GM12878 (cell line): ENCODE measurements around the gene SPN. TPM values are rescaled to one million over a fixed set of nuclear protein-coding genes. Genes with fewer than 3 reads are reported as not detected.

Experiments used
- ASH2L ChIP-seq: fragments of 300-600, 200-600 bp; sonication (generic); IDR thresholded peaks from 2 replicates; pipeline ENCODE4 v1.6.1; 2017; ENCODE audit warnings: low read depth, mild to moderate bottlenecking, borderline replicate concordance
- BCL3 ChIP-seq: IDR thresholded peaks from 2 replicates; pipeline ENCODE4 v1.6.1; 2011; ENCODE audit warnings: borderline replicate concordance, low read depth, mild to moderate bottlenecking, moderate library complexity, low read length; ENCODE audit not compliant: insufficient read depth, poor library complexity, severe bottlenecking
- CEBPB ChIP-seq, 2 experiments: fragments of 150-350 bp in 1 of 2; IDR thresholded peaks; 2 replicates each; pipeline ENCODE4 v1.6.1; 2012 to 2014; ENCODE audit warnings: low read depth in 2 of 2, low read length in 2 of 2, borderline replicate concordance in 1 of 2, inconsistent platforms in 1 of 2
- ETV6 ChIP-seq, 2 experiments: fragments of 450-650 bp in 1 of 2; IDR thresholded peaks in 1 of 2; conservative IDR thresholded peaks in 1 of 2; 2 replicates each; pipeline ENCODE4 v1.6.1; 2014; ENCODE audit warnings: antibody characterized with exemption in 1 of 2, borderline replicate concordance in 1 of 2, low read depth in 1 of 2, mild to moderate bottlenecking in 1 of 2, moderate library complexity in 1 of 2
- FOXK2 ChIP-seq: fragments of 450-650 bp; IDR thresholded peaks from 2 replicates; pipeline ENCODE4 v1.6.1; 2017; ENCODE audit warnings: mild to moderate bottlenecking, moderate library complexity
- HCFC1 ChIP-seq: fragments of 150-350 bp; IDR thresholded peaks from 2 replicates; pipeline ENCODE4 v1.6.1; 2014; ENCODE audit warnings: low read length
- JUNB ChIP-seq: IDR thresholded peaks from 2 replicates; pipeline ENCODE4 v1.6.1; 2016; ENCODE audit warnings: antibody characterized with exemption, mild to moderate bottlenecking
- NFYA ChIP-seq: IDR thresholded peaks from 2 replicates; pipeline ENCODE4 v1.6.1; 2011; ENCODE audit warnings: low read depth, mild to moderate bottlenecking, low read length, improper control_type of control experiment, borderline replicate concordance
- RELB ChIP-seq: fragments of 450-650 bp; IDR thresholded peaks from 2 replicates; pipeline ENCODE4 v1.6.1; 2017; ENCODE audit warnings: low read depth, mild to moderate bottlenecking, moderate library complexity
- RUNX3 ChIP-seq: IDR thresholded peaks from 2 replicates; pipeline ENCODE4 v1.6.1; 2012; ENCODE audit warnings: low read length, inconsistent platforms
- STAT1 ChIP-seq: fragments of 450-650 bp; conservative IDR thresholded peaks from 2 replicates; pipeline ENCODE4 v1.6.1; 2014; ENCODE audit warnings: antibody characterized with exemption, mild to moderate bottlenecking
- TCF12 ChIP-seq: IDR thresholded peaks from 2 replicates; pipeline ENCODE4 v1.6.1; 2011; ENCODE audit warnings: low read depth, mild to moderate bottlenecking, low read length
- USF2 ChIP-seq: IDR thresholded peaks from 2 replicates; pipeline ENCODE4 v1.6.1; 2011; ENCODE audit warnings: low read depth, low read length, improper control_type of control experiment, borderline replicate concordance
- polyA plus RNA-seq, 11 experiments: library from polyadenylated mRNA; depleted of rRNA in 4 of 11; unstranded in 6 of 11; stranded (reverse) in 5 of 11; fragments of >200 nt; fragmentation: Nextera tagmentation in 4 of 11; fragmentation: Illumina TruSeq in 1 of 11; extraction: Ambion mirVana in 4 of 11; extraction: Trizol in 1 of 11; gene quantifications; 1 replicate in 1 of 11; 2 replicates in 10 of 11; pipeline versions ENCODE4 v1.2.1 to v1.2.3, GENCODE V29; 2011 to 2016; ENCODE audit warnings: inconsistent platforms in 2 of 11, missing spikeins in 2 of 11, low read depth in 1 of 11
- total RNA-seq, 4 experiments: library from RNA; depleted of rRNA in 3 of 4; stranded (reverse); fragments of >200 nt in 3 of 4; fragmentation: Illumina TruSeq in 1 of 4; extraction: Trizol in 1 of 4; gene quantifications; 2 replicates each; pipeline versions ENCODE4 v1.2.1 to v1.2.3, GENCODE V29; 2013 to 2021
- TF ChIP-seq, protein P1 (sequence below): IDR thresholded peaks from 2 replicates; pipeline ENCODE4 v1.6.1; 2012; ENCODE audit warnings: low read depth, low read length, improper control_type of control experiment
- TF ChIP-seq, protein P2 (sequence below): fragments of 450-650 bp; formaldehyde crosslinking; IDR thresholded peaks from 2 replicates; pipeline ENCODE4 v1.5.0; 2022; ENCODE audit warnings: mild to moderate bottlenecking, missing genetic modification characterization
- TF ChIP-seq, protein P3 (sequence below): fragments of 450-650 bp; formaldehyde crosslinking; IDR thresholded peaks from 2 replicates; pipeline ENCODE4 v1.4.0; 2020; ENCODE audit warnings: mild to moderate bottlenecking, moderate library complexity

Gene SPN
- total and polyA plus RNA-seq, 10 of the 15 experiments (the other 5 are each of a cell fraction or from before 2014, with no cell fraction given) = 16.2 to 173 (median 92.7) TPM

DNA sequence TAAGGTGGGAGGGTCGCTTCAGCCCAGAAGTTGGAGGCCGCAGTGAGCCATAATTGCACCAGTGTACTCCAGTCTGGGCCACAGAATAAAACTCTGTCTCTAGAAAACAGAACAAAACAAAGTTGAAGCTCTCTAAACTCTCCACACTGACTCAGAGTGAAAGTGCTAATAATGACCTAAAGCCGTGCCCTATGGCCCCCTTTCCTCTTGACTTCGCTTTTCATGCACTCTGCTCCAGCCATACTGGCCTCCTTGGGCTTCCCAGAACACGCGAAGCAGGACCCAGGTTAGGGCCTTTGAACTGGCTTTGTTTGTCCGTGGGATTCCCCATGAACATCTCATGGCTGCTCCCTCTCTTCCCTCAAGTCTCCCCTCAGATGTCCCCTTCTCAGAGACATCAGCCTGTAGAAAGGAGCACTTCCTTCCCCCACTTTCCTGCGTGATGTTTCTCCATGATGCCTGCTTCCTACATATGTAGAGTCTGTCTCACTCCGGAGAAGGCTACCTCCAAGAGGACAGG, 18.6 kb upstream of the SPN start (continued):
- TF ChIP-seq RELB = peak; percentile 72
- TF ChIP-seq BCL3 = peak; percentile 62
- no peak for TF ChIP-seq HCFC1
- TF ChIP-seq RUNX3 = peak; percentile 78
- TF ChIP-seq STAT1 = no peak
- peak; percentile 96 for TF ChIP-seq JUNB
- TF ChIP-seq FOXK2 = no peak
- TF ChIP-seq, protein P1, sequence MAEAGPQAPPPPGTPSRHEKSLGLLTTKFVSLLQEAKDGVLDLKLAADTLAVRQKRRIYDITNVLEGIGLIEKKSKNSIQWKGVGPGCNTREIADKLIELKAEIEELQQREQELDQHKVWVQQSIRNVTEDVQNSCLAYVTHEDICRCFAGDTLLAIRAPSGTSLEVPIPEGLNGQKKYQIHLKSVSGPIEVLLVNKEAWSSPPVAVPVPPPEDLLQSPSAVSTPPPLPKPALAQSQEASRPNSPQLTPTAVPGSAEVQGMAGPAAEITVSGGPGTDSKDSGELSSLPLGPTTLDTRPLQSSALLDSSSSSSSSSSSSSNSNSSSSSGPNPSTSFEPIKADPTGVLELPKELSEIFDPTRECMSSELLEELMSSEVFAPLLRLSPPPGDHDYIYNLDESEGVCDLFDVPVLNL = no peak
- TF ChIP-seq USF2 = no peak
- peak; percentile 93 for TF ChIP-seq ASH2L
- TF ChIP-seq, protein P2, sequence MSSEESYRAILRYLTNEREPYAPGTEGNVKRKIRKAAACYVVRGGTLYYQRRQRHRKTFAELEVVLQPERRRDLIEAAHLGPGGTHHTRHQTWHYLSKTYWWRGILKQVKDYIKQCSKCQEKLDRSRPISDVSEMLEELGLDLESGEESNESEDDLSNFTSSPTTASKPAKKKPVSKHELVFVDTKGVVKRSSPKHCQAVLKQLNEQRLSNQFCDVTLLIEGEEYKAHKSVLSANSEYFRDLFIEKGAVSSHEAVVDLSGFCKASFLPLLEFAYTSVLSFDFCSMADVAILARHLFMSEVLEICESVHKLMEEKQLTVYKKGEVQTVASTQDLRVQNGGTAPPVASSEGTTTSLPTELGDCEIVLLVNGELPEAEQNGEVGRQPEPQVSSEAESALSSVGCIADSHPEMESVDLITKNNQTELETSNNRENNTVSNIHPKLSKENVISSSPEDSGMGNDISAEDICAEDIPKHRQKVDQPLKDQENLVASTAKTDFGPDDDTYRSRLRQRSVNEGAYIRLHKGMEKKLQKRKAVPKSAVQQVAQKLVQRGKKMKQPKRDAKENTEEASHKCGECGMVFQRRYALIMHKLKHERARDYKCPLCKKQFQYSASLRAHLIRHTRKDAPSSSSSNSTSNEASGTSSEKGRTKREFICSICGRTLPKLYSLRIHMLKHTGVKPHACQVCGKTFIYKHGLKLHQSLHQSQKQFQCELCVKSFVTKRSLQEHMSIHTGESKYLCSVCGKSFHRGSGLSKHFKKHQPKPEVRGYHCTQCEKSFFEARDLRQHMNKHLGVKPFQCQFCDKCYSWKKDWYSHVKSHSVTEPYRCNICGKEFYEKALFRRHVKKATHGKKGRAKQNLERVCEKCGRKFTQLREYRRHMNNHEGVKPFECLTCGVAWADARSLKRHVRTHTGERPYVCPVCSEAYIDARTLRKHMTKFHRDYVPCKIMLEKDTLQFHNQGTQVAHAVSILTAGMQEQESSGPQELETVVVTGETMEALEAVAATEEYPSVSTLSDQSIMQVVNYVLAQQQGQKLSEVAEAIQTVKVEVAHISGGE (CRISPR knock-in tag) = no peak
- no peak for TF ChIP-seq NFYA
- TF ChIP-seq CEBPB (IDR thresholded peaks at IDR 0.05; ENCODE audit: borderline replicate concordance in 1 of 2, low read depth in 2 of 2, low read length in 2 of 2) = no peak
- TF ChIP-seq ETV6 (conservative IDR thresholded peaks at IDR 0.05 in 1 of 2, IDR thresholded peaks at IDR 0.05 in 1 of 2; ENCODE audit: borderline replicate concordance in 1 of 2, low read depth in 1 of 2) = peak in 1 of 2 experiments; percentile 91; a peak in 2 of 4 replicates
- 0 out of 2 replicates have a peak, but pooled peaks have one; percentile 13 for TF ChIP-seq TCF12
- TF ChIP-seq, protein P3, sequence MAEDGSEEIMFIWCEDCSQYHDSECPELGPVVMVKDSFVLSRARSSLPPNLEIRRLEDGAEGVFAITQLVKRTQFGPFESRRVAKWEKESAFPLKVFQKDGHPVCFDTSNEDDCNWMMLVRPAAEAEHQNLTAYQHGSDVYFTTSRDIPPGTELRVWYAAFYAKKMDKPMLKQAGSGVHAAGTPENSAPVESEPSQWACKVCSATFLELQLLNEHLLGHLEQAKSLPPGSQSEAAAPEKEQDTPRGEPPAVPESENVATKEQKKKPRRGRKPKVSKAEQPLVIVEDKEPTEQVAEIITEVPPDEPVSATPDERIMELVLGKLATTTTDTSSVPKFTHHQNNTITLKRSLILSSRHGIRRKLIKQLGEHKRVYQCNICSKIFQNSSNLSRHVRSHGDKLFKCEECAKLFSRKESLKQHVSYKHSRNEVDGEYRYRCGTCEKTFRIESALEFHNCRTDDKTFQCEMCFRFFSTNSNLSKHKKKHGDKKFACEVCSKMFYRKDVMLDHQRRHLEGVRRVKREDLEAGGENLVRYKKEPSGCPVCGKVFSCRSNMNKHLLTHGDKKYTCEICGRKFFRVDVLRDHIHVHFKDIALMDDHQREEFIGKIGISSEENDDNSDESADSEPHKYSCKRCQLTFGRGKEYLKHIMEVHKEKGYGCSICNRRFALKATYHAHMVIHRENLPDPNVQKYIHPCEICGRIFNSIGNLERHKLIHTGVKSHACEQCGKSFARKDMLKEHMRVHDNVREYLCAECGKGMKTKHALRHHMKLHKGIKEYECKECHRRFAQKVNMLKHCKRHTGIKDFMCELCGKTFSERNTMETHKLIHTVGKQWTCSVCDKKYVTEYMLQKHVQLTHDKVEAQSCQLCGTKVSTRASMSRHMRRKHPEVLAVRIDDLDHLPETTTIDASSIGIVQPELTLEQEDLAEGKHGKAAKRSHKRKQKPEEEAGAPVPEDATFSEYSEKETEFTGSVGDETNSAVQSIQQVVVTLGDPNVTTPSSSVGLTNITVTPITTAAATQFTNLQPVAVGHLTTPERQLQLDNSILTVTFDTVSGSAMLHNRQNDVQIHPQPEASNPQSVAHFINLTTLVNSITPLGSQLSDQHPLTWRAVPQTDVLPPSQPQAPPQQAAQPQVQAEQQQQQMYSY = no peak
